HepG2 (cell line): ENCODE measurements around the gene CPED1. TPM values are rescaled to one million over a fixed set of nuclear protein-coding genes. Genes with fewer than 3 reads are reported as not detected.

Source experiments
- ATAC-seq: fragments of 200-7000 bp; cut with Tn5 transposase; 3 replicates; pipeline ENCODE4 v1.9.1; 2020; ENCODE audit warnings: mild to moderate bottlenecking, moderate library complexity
- BruUV-seq: library from RNA; stranded (reverse); fragments of 400-500 nt; replicated peaks from 2 replicates; lab custom pipeline; 2021; lab: Mats Ljungman, UMichigan
- CTCF ChIA-PET: fragments of 300-600 bp; formaldehyde crosslinking; extraction: SDS; loops from one replicate; lab custom pipeline; 2021; ENCODE audit warnings: low total read pairs, inconsistent platforms, low intra/inter-chr PET ratio; lab: Yijun Ruan, JAX
- POLR2A ChIA-PET: fragments of 350-600 bp; sonication (Branson Sonifier 250); formaldehyde crosslinking; loops from one replicate; lab custom pipeline; 2020; ENCODE audit warnings: antibody characterized with exemption, inconsistent platforms; lab: Yijun Ruan, JAX
- DNase-seq: peaks from one replicate; pipeline ENCODE4 v3.0.0-alpha.2; 2015; ENCODE audit warnings: low spot score
- FAIRE-seq: peaks from 3 replicates; lab custom pipeline; 2011; peaks lifted over from hg19 to GRCh38; lab: Jason Lieb, UNC
- H2AFZ ChIP-seq: one replicate; pipeline ENCODE4 v1.6.1; 2011; ENCODE audit warnings: low read length, inconsistent platforms
- H3K27ac ChIP-seq: fragments of 300-600 bp; 3 replicates; pipeline ENCODE4 v1.8.0; 2011; ENCODE audit warnings: mixed run types, mild to moderate bottlenecking, mixed read lengths, low read length, inconsistent platforms; ENCODE audit not compliant: insufficient read depth; ENCODE audit errors: extremely low read length
- H3K27me3 ChIP-seq, 2 experiments: fragments of 200-600 bp in 1 of 2; 2 replicates in 1 of 2; 3 replicates in 1 of 2; pipeline versions ENCODE4 v1.6.0 to v1.8.0; 2011; ENCODE audit warnings: low read length in 2 of 2, mild to moderate bottlenecking in 2 of 2, moderate library complexity in 2 of 2, inconsistent platforms in 1 of 2; ENCODE audit not compliant: insufficient read depth in 2 of 2, control insufficient read depth in 1 of 2
- H3K36me3 ChIP-seq, 2 experiments: fragments of 200-600 bp in 1 of 2; replicated peaks in 1 of 2; 2 replicates in 1 of 2; 3 replicates in 1 of 2; pipeline versions ENCODE4 v1.5.1 to v1.8.0; 2011; ENCODE audit warnings: low read length in 2 of 2, inconsistent platforms in 1 of 2; ENCODE audit not compliant: insufficient read depth in 2 of 2, control insufficient read depth in 1 of 2
- H3K4me1 ChIP-seq: 2 replicates; pipeline ENCODE4 v1.5.1; 2012; ENCODE audit warnings: low read length, inconsistent platforms; ENCODE audit not compliant: insufficient read depth
- H3K4me2 ChIP-seq: 2 replicates; pipeline ENCODE4 v1.6.0; 2011; ENCODE audit warnings: low read depth, low read length, inconsistent platforms
- H3K4me3 ChIP-seq, 3 experiments: fragments of 200-600 bp in 1 of 3; sonication (generic), shearing (Covaris generic) in 1 of 3; replicated peaks in 1 of 3; 2 replicates each; pipeline ENCODE4 v1.5.1; 2011 to 2016; ENCODE audit warnings: low read length in 3 of 3, inconsistent platforms in 2 of 3, low read depth in 2 of 3, mild to moderate bottlenecking in 2 of 3, control low read depth in 1 of 3, mixed read lengths in 1 of 3; ENCODE audit not compliant: insufficient read depth in 1 of 3
- H3K79me2 ChIP-seq: one replicate; pipeline ENCODE4 v1.6.1; 2011; ENCODE audit warnings: low read length, inconsistent platforms; ENCODE audit not compliant: insufficient read depth
- H3K9ac ChIP-seq: 2 replicates; pipeline ENCODE4 v1.6.0; 2011; ENCODE audit warnings: mild to moderate bottlenecking, low read depth, low read length, inconsistent platforms; ENCODE audit not compliant: insufficient read depth
- H3K9me3 ChIP-seq: 2 replicates; pipeline ENCODE4 v1.5.1; 2012; ENCODE audit warnings: mild to moderate bottlenecking, low read length
- H4K20me1 ChIP-seq: 2 replicates; pipeline ENCODE4 v1.6.0; 2011; ENCODE audit warnings: inconsistent platforms, mild to moderate bottlenecking, low read length, moderate library complexity; ENCODE audit not compliant: insufficient read depth
- ATM ChIP-seq: fragments of 450-650 bp; IDR thresholded peaks from 2 replicates; pipeline ENCODE4 v1.7.1; 2017; ENCODE audit warnings: mild to moderate bottlenecking, borderline replicate concordance
- NFE2L2 ChIP-seq: fragments of 150-350 bp; IDR thresholded peaks from 2 replicates; pipeline ENCODE4 v1.6.1; 2014; ENCODE audit warnings: low read length
- STAT5B ChIP-seq: sonication (generic); formaldehyde crosslinking; IDR thresholded peaks from 2 replicates; pipeline ENCODE4 v1.4.0; 2020; ENCODE audit warnings: missing genetic modification reagents
- TAF15 ChIP-seq: fragments of 200-400 bp; formaldehyde crosslinking; IDR thresholded peaks from one replicate; pipeline ENCODE4 v1.6.1; 2018; ENCODE audit warnings: mild to moderate bottlenecking, low read depth, low read length; ENCODE audit not compliant: poor library complexity, severe bottlenecking
- ZBTB3 ChIP-seq: sonication (generic); formaldehyde crosslinking; IDR thresholded peaks from 2 replicates; pipeline ENCODE4 v1.4.0; 2020; ENCODE audit warnings: low read depth, mild to moderate bottlenecking, moderate library complexity, missing genetic modification reagents, borderline replicate concordance
- ZNF17 ChIP-seq: sonication (generic); formaldehyde crosslinking; IDR thresholded peaks from 2 replicates; pipeline ENCODE4 v1.5.0; 2020; ENCODE audit warnings: mild to moderate bottlenecking, missing genetic modification reagents
- ZNF205 ChIP-seq: IDR thresholded peaks from 2 replicates; pipeline ENCODE4 v1.6.1; 2018; ENCODE audit warnings: missing biosample characterization, missing genetic modification reagents
- ZNF746 ChIP-seq: sonication (generic); formaldehyde crosslinking; IDR thresholded peaks from 2 replicates; pipeline ENCODE4 v1.8.0; 2022; ENCODE audit warnings: mild to moderate bottlenecking, missing genetic modification reagents
- WGBS: methylation state at CpG from one replicate; pipeline ENCODE4 v1.1.6; 2017; ENCODE audit warnings: low lambda C conversion rate; 5-methylcytosine and 5-hydroxymethylcytosine counted together
- in situ Hi-C: cut with HindIII; loops from 2 replicates; pipeline ENCODE4 v1.10.0; 2017; ENCODE audit warnings: low pct_unique_long_range_greater_than_20kb; ENCODE audit not compliant: extremely low pct_ligation_motif_present
- intact Hi-C: fragments of 100-400 bp; cut with micrococcal nuclease; formaldehyde crosslinking; loops from one replicate; pipeline ENCODE4 v1.10.0; 2022; ENCODE audit not compliant: unreplicated experiment
- polyA plus RNA-seq, 8 experiments: library from polyadenylated mRNA; depleted of rRNA in 3 of 8; stranded (reverse) in 7 of 8; unstranded in 1 of 8; fragments of >200 nt; fragmentation: Illumina TruSeq in 4 of 8; extraction: Trizol in 4 of 8; gene quantifications; 2 replicates each; pipeline versions ENCODE4 v1.2.1 to v1.2.3, GENCODE V29; 2011 to 2016; ENCODE audit warnings: low read depth in 4 of 8, missing spikeins in 1 of 8, mixed read lengths in 1 of 8; ENCODE audit not compliant: insufficient read depth in 1 of 8
- total RNA-seq, 5 experiments: library from RNA; depleted of rRNA; stranded (reverse); fragments of >200 nt; fragmentation: Illumina TruSeq; extraction: Trizol; gene quantifications; 2 replicates each; pipeline ENCODE4 v1.2.3, GENCODE V29; 2016; ENCODE audit warnings: low read depth in 1 of 5
- TF ChIP-seq, protein P1 (sequence below): sonication (generic); formaldehyde crosslinking; IDR thresholded peaks from 2 replicates; pipeline ENCODE4 v1.4.0; 2020; ENCODE audit warnings: low read depth, mild to moderate bottlenecking, missing genetic modification reagents
- TF ChIP-seq, protein P2 (sequence below): sonication (generic); formaldehyde crosslinking; IDR thresholded peaks from 2 replicates; pipeline ENCODE4 v1.8.0; 2022; ENCODE audit warnings: missing genetic modification reagents, mild to moderate bottlenecking, inconsistent platforms, borderline replicate concordance
- TF ChIP-seq, protein P3 (sequence below): sonication (generic); formaldehyde crosslinking; IDR thresholded peaks from 2 replicates; pipeline ENCODE4 v1.9.0; 2021; ENCODE audit warnings: missing genetic modification reagents, borderline replicate concordance
- TF ChIP-seq, protein P4 (sequence below): sonication (generic); formaldehyde crosslinking; IDR thresholded peaks from 2 replicates; pipeline ENCODE4 v1.8.1; 2023; ENCODE audit warnings: mild to moderate bottlenecking, inconsistent platforms, moderate library complexity, missing genetic modification reagents, borderline replicate concordance

Gene CPED1
- total and polyA plus RNA-seq, 2 of the 13 experiments (the other 11 are each of a cell fraction or from before 2014, with no cell fraction given), result 11.5 to 27.0 TPM

DNA sequence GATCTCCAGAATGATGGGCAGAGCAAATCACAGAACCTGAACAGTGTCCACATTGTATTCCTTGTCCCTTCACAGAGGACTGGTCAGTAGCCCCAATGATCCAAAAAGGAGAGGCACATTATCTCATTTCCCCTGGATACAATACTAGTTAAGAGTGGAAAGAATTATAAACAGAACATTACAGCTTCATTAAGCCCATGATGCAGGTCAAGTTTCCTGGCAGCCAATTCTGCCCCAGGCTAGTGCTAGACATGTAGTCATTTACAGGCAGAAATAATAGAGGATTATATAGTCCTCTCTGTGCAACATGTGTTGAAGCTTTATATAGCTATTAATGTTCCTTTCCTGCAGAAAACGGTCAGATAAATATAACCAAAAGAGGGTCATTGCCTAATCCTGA lies 216.0 kb downstream of the CPED1 start:
- ChIA-PET POLR2A (no interaction called here), CTCF (no interaction called here)
- no peak for DNase-seq
- in situ Hi-C loops, result no loop called here
- 53% methylated on average over 1 of the region's 1 CpG for WGBS
- ATAC-seq, result no peak
- no peak overlapping the region for H3K4me2 ChIP-seq
- no peaks in the 10 kb centered on the region for H3K9me3 ChIP-seq
- H3K36me3 ChIP-seq, result no peaks in the 10 kb centered on the region
- no peak overlapping the region for H3K4me3 ChIP-seq
- no peak for TF ChIP-seq STAT5B (CRISPR knock-in tag)
- TF ChIP-seq ZBTB3 (CRISPR knock-in tag), result no peak
- no peak for TF ChIP-seq TAF15
- TF ChIP-seq ZNF17 (CRISPR knock-in tag), result no peak
- TF ChIP-seq, all 625 proteins: peak for 0
- Histone ChIP-seq H4K20me1 (no peaks in the 10 kb centered on the region), H3K4me1 (no peaks in the 10 kb centered on the region), H3K27me3 (no peaks in the 10 kb centered on the region), H3K79me2 (no peaks in the 10 kb centered on the region), H3K9ac (no peak overlapping the region), H2AFZ (no peak overlapping the region), H3K27ac (no peak overlapping the region)
- FAIRE-seq, result no peak
- intact Hi-C loops, result no loop called here
- BruUV-seq, result no TSS peak

DNA sequence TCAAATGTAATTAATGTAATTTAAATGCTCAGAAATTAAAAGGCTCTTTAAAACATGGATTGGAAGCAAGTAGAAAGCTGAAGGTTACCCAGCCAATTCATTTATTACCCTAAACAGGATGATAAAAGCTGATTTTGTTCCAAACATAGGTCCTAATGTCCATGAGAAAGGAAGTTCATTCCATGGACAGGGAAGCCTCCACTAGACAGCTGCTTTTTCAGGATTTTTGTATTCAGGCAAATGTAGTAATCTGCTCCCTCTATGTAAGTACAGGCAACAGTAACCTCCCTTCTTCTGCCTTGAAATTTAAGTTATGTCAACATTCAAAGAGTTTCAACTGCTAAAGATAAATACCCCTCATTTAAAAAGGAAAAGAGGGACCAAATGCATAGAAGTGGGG lies 217.3 kb downstream of the CPED1 start:
- Histone ChIP-seq H3K4me1 (no peaks in the 10 kb centered on the region), H3K9me3 (no peaks in the 10 kb centered on the region), H3K4me3 (no peak overlapping the region), H3K9ac (no peak overlapping the region), H4K20me1 (no peaks in the 10 kb centered on the region), H3K27ac (no peak overlapping the region), H3K4me2 (no peak overlapping the region), H3K36me3 (no peaks in the 10 kb centered on the region), H2AFZ (no peak overlapping the region), H3K27me3 (no peaks in the 10 kb centered on the region), H3K79me2 (no peaks in the 10 kb centered on the region)
- DNase-seq (no peak), FAIRE-seq (no peak), ATAC-seq (no peak)
- intact Hi-C loops, result no loop called here
- no TSS peak for BruUV-seq
- in situ Hi-C loops, result no loop called here
- CTCF ChIA-PET, result no interaction called here
- POLR2A ChIA-PET, result no interaction called here
- TF ChIP-seq, protein P1, sequence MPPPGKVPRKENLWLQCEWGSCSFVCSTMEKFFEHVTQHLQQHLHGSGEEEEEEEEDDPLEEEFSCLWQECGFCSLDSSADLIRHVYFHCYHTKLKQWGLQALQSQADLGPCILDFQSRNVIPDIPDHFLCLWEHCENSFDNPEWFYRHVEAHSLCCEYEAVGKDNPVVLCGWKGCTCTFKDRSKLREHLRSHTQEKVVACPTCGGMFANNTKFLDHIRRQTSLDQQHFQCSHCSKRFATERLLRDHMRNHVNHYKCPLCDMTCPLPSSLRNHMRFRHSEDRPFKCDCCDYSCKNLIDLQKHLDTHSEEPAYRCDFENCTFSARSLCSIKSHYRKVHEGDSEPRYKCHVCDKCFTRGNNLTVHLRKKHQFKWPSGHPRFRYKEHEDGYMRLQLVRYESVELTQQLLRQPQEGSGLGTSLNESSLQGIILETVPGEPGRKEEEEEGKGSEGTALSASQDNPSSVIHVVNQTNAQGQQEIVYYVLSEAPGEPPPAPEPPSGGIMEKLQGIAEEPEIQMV (CRISPR knock-in tag), result no peak
- TF ChIP-seq NFE2L2, result no peak
- TF ChIP-seq ZNF205 (CRISPR knock-in tag), result no peak
- no peak for TF ChIP-seq ZNF746
- TF ChIP-seq, protein P2, sequence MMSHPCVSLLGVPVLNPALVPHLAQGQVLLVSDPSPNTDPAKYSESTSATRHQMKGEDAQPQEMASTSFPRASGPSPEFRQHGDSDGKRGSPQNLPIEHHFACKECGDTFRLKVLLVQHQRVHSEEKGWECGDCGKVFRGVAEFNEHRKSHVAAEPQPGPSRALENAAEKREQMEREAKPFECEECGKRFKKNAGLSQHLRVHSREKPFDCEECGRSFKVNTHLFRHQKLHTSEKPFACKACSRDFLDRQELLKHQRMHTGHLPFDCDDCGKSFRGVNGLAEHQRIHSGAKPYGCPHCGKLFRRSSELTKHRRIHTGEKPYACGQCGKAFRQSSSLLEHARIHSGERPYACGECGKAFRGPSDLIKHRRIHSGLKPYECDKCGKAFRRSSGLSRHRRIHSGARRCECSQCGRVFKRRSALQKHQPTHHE (CRISPR knock-in tag), result no peak
- no peak for TF ChIP-seq ATM
- TF ChIP-seq, protein P3, sequence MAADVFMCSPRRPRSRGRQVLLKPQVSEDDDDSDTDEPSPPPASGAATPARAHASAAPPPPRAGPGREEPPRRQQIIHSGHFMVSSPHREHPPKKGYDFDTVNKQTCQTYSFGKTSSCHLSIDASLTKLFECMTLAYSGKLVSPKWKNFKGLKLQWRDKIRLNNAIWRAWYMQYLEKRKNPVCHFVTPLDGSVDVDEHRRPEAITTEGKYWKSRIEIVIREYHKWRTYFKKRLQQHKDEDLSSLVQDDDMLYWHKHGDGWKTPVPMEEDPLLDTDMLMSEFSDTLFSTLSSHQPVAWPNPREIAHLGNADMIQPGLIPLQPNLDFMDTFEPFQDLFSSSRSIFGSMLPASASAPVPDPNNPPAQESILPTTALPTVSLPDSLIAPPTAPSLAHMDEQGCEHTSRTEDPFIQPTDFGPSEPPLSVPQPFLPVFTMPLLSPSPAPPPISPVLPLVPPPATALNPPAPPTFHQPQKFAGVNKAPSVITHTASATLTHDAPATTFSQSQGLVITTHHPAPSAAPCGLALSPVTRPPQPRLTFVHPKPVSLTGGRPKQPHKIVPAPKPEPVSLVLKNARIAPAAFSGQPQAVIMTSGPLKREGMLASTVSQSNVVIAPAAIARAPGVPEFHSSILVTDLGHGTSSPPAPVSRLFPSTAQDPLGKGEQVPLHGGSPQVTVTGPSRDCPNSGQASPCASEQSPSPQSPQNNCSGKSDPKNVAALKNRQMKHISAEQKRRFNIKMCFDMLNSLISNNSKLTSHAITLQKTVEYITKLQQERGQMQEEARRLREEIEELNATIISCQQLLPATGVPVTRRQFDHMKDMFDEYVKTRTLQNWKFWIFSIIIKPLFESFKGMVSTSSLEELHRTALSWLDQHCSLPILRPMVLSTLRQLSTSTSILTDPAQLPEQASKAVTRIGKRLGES (CRISPR knock-in tag), result no peak
- TF ChIP-seq, protein P4, sequence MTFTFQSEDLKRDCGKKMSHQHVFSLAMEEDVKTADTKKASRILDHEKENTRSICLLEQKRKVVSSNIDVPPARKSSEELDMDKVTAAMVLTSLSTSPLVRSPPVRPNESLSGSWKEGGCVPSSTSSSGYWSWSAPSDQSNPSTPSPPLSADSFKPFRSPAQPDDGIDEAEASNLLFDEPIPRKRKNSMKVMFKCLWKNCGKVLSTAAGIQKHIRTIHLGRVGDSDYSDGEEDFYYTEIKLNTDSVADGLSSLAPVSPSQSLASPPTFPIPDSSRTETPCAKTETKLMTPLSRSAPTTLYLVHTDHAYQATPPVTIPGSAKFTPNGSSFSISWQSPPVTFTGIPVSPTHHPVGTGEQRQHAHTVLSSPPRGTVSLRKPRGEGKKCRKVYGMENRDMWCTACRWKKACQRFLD, result no peak
